Mucosa of stomach (tissue), 1 donor: Measurements from ENCODE around the gene PLAAT2.
"Not testable (repeated sequence)": the region's sequence is repeated elsewhere in the genome, so short reads cannot be mapped to it uniquely, and the experiment has no call there.

ENCODE experiments used
- H3K27me3 ChIP-seq: one replicate; pipeline ENCODE4 v1.7.0; 2013; ENCODE audit warnings: mild to moderate bottlenecking, low read length; ENCODE audit not compliant: control insufficient read depth, insufficient read depth
- H3K36me3 ChIP-seq: one replicate; pipeline ENCODE4 v1.7.0; 2013; ENCODE audit warnings: low read length; ENCODE audit not compliant: control insufficient read depth, insufficient read depth
- H3K4me1 ChIP-seq: one replicate; pipeline ENCODE4 v1.7.0; 2013; ENCODE audit warnings: mild to moderate bottlenecking, low read length; ENCODE audit not compliant: control insufficient read depth, insufficient read depth
- H3K4me3 ChIP-seq: one replicate; pipeline ENCODE4 v1.7.0; 2013; ENCODE audit warnings: low read length
- H3K9ac ChIP-seq: one replicate; pipeline ENCODE4 v1.7.0; 2013; ENCODE audit warnings: mild to moderate bottlenecking, low read length, moderate library complexity
- H3K9me3 ChIP-seq: one replicate; pipeline ENCODE4 v1.7.0; 2013; ENCODE audit warnings: mild to moderate bottlenecking, low read length, moderate library complexity; ENCODE audit not compliant: control insufficient read depth
- donor health status: Pancreatic carcinoma.

The PLAAT2 gene

DNA sequence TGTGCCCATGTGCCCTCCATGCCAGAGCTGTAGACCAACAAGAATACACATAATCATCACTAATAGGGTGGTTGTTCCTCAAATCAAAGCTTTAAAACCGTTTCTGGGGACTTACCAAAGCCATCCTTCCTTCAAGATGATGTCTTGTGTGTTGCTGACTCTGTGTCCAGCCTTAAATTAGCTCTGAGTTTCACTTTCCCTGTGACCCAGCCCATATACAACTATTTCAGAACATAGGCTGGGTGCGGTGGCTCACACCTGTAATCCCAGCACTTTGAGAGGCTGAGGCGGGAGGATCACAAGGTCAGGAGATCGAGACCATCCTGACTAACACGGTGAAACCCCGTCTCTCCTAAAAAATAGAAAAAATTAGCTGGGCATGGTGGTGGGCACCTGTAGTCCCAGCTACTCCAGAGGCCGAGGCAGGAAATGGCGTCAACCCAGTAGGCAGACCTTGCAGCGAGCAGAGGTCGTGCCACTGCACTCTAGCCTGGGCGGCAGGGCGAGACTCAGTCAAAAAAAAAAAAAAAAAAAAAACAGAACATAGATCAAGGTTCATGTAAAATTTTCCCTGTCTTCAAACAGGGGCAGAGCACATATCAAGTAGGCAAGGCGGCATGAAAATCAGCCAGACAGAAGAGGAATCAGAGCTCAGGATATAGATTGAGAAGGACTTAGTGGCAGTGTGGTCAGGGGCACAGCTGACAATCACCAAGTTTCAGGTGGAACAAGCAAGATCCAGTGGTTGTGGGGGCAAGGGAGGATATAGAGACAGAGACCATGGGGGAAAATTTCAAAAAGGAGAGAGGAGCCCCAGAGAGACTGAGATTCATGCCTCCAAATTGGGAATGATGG, at the start of gene PLAAT2:
Gene PLAAT2, minus strand, starts transcription at position 179 of the 855 bp plus-strand sequence. Its CDS starts 55 bp downstream, at position 124.
- Histone ChIP-seq H3K27me3 (no peaks in the 10 kb centered on the region), H3K4me3 (peak within 1 kb of the TSS; percentile 60), H3K36me3 (no peaks in the 10 kb centered on the region), H3K4me1 (peaks cover 76% of the 10 kb centered on the region), H3K9me3 (no peaks in the 10 kb centered on the region), H3K9ac (peak within 1 kb of the TSS; percentile 63)

DNA sequence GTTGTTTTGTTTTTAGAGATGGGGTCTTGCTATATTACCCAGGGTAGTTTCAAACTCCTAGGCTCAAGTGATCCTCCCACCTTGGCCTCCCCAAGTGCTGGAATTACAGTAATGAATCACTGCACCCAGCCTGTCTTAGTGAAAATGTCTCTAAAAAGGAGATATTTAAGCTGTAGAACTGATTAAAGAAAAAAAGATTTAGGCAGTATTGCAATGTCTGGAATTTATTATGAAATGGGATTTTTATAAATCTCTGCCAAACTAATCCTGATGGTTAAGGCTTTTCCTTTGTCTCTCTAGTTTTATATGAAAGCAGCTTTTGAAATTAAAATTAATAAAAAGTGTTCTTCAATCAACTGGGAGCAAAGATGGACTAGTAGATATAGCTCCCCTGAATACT, 49.0 kb upstream of the PLAAT2 start:
- no peaks in the 10 kb centered on the region for H3K9me3 ChIP-seq
- no peaks in the 10 kb centered on the region for H3K36me3 ChIP-seq
- no peak overlapping the region for H3K9ac ChIP-seq
- H3K27me3 ChIP-seq, result no peaks in the 10 kb centered on the region
- no peak overlapping the region for H3K4me3 ChIP-seq
- peaks cover 17% of the 10 kb centered on the region for H3K4me1 ChIP-seq

DNA sequence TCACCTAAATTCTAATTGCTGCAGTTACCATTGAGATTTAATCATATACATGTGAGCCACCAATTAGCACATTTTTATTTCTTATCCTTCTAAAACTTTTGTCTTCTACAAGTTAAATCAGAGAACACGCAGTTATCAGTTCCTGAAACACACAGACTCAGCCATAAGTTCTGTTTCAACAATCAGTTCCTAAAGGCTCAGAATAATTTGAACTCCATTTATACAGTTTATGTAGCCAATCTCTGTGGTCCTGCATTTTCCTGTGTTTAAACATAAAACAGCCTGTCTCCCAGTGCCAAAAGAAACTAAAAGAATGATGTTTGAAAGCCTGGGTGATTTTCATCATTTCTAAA, 48.2 kb upstream of the PLAAT2 start:
- no peaks in the 10 kb centered on the region for H3K36me3 ChIP-seq
- no peaks in the 10 kb centered on the region for H3K27me3 ChIP-seq
- peaks cover 17% of the 10 kb centered on the region for H3K4me1 ChIP-seq
- no peak overlapping the region for H3K4me3 ChIP-seq
- no peak overlapping the region for H3K9ac ChIP-seq
- H3K9me3 ChIP-seq, result no peaks in the 10 kb centered on the region

DNA sequence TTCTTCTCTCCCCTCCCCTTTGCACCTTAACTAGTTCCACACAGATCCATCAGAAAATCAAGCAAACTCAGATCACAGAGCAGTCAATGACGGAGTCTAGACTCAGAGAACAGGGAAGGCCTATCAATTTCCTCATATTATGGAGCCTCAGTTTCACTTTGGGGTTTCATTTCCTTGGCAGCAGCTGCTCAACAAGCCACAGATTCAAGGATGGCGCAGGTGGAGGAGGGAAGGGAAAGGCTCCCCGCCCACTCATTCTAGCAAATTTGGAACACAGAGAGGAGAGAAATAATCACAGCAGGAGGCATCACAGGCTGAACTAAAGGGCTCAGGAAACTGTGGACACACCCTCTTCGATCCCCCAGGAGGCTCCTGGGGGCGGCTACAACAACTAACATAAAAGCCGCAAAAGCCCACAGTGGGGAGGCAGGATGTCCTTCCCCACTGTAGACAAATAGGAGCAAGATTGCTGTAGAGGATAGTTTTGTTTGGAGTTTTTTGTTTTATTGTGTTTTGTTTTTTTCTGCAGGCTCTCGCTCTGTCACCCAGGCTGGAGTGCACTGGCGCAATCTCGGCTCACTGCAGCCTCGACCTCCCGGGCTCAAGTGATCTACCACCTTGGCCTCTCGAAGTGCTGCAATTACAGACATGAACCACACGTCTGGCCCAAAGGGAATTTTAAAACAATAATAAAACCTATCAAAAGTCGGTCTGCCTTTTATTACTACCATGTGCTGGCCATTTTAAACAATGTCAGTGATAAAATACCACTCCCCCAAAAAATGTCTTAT, 47.6 kb upstream of the PLAAT2 start:
- Histone ChIP-seq H3K4me1 (peaks cover 17% of the 10 kb centered on the region), H3K9ac (no peak overlapping the region), H3K9me3 (no peaks in the 10 kb centered on the region), H3K27me3 (no peaks in the 10 kb centered on the region), H3K4me3 (no peak overlapping the region), H3K36me3 (no peaks in the 10 kb centered on the region)

DNA sequence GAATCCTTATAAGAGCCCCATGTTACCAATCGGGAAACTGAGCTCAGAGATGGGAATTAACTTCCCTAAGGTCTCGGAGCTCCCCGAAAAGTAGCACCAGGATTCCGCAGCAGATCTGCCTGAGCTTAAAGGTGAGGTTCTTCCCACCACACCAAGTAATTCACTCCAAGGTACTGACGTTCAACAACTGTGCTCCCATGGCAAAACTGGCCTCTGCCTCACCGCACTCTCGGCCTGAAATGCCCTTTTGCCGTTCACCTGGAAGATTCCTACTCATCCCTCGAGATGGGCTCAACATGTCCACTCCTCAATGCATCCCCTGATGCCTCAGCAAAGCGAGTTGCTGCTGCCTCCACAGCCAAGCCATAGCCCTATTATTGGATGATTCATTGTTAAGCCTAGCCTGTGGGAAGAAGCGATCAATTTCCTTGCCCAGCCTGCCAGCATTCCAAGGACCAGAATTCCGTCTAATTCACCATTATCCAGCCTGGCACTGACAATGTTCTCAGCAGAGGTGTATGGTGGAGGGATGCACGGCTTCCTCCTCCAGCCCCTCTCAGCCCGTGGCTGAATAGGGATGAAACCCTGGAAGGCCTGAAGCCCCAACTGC, 46.9 kb upstream of the PLAAT2 start:
- H3K4me1 ChIP-seq, result peaks cover 17% of the 10 kb centered on the region
- no peaks in the 10 kb centered on the region for H3K36me3 ChIP-seq
- no peaks in the 10 kb centered on the region for H3K9me3 ChIP-seq
- H3K4me3 ChIP-seq, result no peak overlapping the region
- H3K9ac ChIP-seq, result peak overlapping the region; percentile 37
- H3K27me3 ChIP-seq, result no peaks in the 10 kb centered on the region

DNA sequence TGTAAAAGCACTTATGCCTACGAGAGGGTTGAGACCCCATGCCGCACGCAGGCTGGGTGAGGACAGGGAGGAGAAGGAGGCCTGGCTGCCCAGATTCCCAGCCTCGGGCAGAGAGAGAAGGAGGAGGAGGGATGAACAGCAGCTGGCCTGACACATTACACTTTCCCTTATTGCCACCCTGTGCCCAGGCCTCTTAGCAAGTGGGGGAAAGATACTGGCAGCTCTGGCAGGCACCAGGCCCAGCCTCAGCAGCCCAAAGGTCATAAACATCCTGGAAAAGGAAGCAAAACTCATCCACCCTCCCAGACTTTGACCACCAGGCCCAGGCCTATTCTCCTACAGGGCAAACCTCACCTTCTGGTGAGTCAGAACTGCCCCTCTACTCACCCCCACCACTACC, 46.4 kb upstream of the PLAAT2 start:
- Histone ChIP-seq H3K4me3 (no peak overlapping the region), H3K36me3 (no peaks in the 10 kb centered on the region)

DNA sequence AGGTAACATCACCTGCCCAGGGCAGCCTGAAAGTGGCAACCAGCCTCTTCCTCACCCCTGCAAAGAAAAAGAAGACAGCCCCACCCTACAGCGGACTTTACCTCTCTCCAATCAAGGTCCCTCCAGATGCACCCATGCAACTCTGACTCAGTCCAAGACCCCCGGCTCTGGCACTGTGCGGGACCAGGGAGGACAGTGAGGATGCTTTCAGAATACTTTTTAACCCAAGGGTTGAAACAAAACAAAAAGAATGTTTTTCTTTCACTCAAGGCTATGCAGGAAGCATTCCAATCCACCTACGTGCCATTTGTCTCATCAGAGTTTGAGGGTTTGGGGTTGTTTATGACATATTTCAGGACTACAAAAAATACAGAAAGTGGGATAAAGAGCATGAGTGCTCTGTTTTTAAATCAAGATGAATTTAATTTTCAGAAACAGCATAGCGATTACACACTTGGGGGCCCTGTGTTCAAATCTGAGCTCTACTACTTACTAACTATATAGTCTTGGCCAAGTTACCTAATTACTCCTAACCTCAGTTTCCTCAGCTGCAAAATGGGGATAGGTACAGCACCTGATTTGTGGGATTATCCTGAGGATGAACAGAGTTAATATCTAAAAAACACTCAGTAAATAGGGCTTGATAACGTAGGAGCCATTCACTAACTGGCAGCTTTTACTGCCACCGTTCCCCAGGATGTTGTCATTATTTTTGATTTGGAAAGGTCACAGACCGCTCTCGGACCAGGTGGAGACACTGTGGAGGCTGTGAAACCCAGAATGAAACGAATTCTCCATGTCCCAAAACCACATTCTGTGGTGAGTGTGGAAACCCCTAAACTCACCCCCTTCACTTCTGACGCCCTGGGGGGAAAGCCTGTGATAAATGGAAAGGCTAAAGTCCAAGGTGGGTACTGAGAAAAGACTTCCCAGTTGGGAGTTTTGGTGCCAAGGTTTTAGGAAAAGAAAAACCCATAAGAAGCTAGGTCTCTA, 45.5 kb upstream of the PLAAT2 start:
- Histone ChIP-seq H3K4me3 (no peak overlapping the region), H3K36me3 (no peaks in the 10 kb centered on the region), H3K4me1 (peaks cover 17% of the 10 kb centered on the region), H3K9me3 (no peaks in the 10 kb centered on the region), H3K9ac (peak overlapping the region; percentile 37), H3K27me3 (no peaks in the 10 kb centered on the region)

More for the DNA sequence above, 46.4 kb upstream of the PLAAT2 start:
- peak overlapping the region; percentile 37 for H3K9ac ChIP-seq
- no peaks in the 10 kb centered on the region for H3K27me3 ChIP-seq
- H3K9me3 ChIP-seq, result no peaks in the 10 kb centered on the region
- H3K4me1 ChIP-seq, result peaks cover 17% of the 10 kb centered on the region

DNA sequence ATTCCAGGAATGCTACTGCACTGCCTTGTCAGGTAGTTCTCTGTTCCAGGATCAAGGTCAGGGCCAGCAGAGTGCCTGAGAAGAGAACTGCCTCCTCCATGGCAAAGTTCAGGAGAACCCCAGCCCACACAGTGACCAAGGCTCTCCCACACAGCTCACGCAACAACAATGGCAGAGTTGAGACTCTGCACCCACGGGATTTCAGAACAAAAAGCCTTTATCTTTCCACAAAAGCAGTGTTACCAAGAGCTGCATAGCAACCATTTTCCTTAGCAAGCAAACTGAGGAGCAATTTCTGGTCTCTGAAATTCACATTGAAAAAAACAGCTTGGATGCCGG, 40.0 kb upstream of the PLAAT2 start:
- no peaks in the 10 kb centered on the region for H3K36me3 ChIP-seq
- no peak overlapping the region for H3K4me3 ChIP-seq
- no peaks in the 10 kb centered on the region for H3K27me3 ChIP-seq
- no peak overlapping the region for H3K9ac ChIP-seq
- H3K9me3 ChIP-seq, result no peaks in the 10 kb centered on the region
- H3K4me1 ChIP-seq, result peaks cover 6% of the 10 kb centered on the region

DNA sequence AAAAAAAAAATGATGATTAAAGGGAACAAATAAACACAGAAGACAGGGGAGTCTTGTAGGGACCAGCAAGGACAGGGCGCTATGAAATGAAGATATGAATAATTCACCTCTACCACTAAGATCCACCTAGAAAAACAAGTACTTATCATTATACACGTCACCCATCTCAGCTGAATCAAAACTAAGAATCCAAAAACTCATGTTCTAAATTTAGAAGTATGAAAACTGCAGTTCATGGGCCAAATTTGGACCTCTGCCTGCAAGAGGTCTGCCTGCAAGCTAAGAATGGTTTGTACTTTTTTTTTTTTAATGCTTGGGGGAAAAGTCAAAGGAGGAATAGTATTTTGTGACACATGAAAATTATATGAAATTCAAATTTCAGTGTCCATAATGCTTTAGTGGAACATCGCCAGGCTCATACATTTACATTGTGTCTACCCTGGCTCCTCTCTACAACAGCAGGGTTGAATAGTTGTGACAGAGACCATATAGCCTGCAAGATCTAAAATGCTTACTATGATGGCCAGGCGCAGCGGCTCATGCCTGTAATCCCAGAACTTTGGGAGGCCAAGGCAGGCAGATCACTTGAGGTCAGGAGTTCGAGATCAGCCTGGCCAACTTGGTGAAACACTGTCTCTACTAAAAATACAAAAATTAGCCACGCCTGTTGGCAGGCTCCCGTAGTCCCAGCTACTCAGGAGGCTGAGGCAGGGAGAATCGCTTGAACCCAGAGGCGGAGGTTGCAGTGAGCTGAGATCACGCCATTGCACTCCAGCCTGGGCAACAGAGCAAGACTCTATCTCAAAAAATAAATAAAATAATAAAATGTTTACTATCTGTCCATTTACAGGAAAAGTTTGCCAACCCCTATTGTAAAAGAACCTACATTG, 39.4 kb upstream of the PLAAT2 start:
- not testable (repeated sequence) for H3K9ac ChIP-seq, H3K27me3 ChIP-seq, H3K4me3 ChIP-seq, H3K36me3 ChIP-seq, H3K4me1 ChIP-seq, H3K9me3 ChIP-seq

DNA sequence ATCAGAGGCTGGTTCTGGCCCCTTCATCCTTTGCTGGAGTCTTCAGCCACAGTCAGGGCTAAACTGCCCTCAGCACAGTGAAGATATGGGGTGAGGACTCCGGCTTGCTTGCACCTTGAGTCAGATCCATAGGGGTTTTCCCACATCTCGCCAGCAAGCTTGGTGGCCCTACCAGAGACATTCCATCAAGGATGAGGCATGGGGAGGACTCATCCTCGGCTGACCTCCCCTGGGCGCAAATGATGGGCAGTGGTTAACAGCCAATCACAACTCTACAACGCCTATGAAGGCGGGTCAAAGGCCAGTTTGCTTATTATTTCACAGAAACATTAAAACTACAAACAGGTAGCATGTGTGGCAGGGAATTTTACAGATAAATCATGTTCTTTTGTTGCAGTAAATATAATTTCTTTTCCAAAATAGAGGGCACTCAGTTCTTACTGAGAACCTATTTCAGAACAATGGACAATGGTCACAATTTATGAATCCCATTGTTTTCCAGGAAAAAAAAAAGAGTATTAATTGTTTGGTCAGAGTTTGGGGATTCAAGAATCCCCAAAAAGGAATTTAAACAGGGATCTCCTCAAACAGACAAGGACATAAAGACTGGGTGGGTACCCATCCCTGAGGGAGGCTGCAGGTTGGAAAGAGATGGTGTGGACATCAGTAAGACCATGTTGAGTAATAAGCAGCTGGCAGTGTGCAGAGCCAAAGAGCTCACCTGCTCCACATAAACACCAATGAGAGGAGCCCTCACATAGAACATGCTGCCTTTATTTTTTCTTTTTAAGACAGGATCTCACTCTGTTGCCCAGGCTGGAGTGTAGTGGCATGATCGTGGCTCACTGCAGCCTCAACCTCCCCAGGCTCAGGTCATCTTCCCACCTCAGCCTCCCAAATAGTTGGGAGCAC, 36.3 kb upstream of the PLAAT2 start:
- H3K9me3 ChIP-seq, result no peaks in the 10 kb centered on the region
- no peak overlapping the region for H3K4me3 ChIP-seq
- no peaks in the 10 kb centered on the region for H3K27me3 ChIP-seq
- H3K4me1 ChIP-seq, result peaks cover 6% of the 10 kb centered on the region
- no peak overlapping the region for H3K9ac ChIP-seq
- H3K36me3 ChIP-seq, result no peaks in the 10 kb centered on the region
